IMR-90 (cell line): ENCODE data around the gene ERCC5. TPM values are rescaled to one million over a fixed set of nuclear protein-coding genes. Genes with fewer than 3 reads are reported as not detected.

ENCODE experiments used
- ATAC-seq: fragments of 200-7000 bp; cut with Tn5 transposase; 2 replicates; pipeline ENCODE4 v1.9.1; 2020; ENCODE audit warnings: low read depth, mild to moderate bottlenecking, moderate library complexity
- BruUV-seq: library from RNA; stranded (reverse); fragments of 400-500 nt; replicated peaks from 2 replicates; lab custom pipeline; 2021; lab: Mats Ljungman, UMichigan
- CTCF ChIA-PET: fragments of 300-600 bp; formaldehyde crosslinking; extraction: SDS; loops from one replicate; lab custom pipeline; 2021; ENCODE audit warnings: antibody characterized with exemption; lab: Yijun Ruan, JAX
- POLR2A ChIA-PET: fragments of 300-600 bp; sonication (Branson Sonifier 250); formaldehyde crosslinking; loops from one replicate; lab custom pipeline; 2022; ENCODE audit warnings: antibody characterized with exemption; ENCODE audit not compliant: unreplicated experiment; lab: Charles Lee
- DNase-seq: peaks from one replicate; pipeline ENCODE4 v3.0.0; 2013
- H2AFZ ChIP-seq: replicated peaks from 2 replicates; pipeline ENCODE3; 2013; ENCODE audit warnings: low read length, mild to moderate bottlenecking; ENCODE audit not compliant: poor library complexity
- H2AK5ac ChIP-seq: 2 replicates; pipeline ENCODE4 v1.6.1; 2013; ENCODE audit warnings: low read depth, low read length, inconsistent platforms
- H2AK9ac ChIP-seq: replicated peaks from 2 replicates; pipeline ENCODE3; 2013; ENCODE audit warnings: mild to moderate bottlenecking, low read depth, low read length, moderate library complexity; ENCODE audit not compliant: poor library complexity
- H2BK120ac ChIP-seq: 2 replicates; pipeline ENCODE4 v1.6.1; 2013; ENCODE audit warnings: low read depth, low read length, inconsistent platforms
- H2BK15ac ChIP-seq: 3 replicates; pipeline ENCODE4 v1.6.1; 2013; ENCODE audit warnings: low read depth, low read length, inconsistent platforms
- H2BK20ac ChIP-seq: 2 replicates; pipeline ENCODE4 v1.6.1; 2013; ENCODE audit warnings: low read depth, mild to moderate bottlenecking, inconsistent platforms, low read length, moderate library complexity
- H2BK5ac ChIP-seq: 2 replicates; pipeline ENCODE4 v1.6.1; 2013; ENCODE audit warnings: mild to moderate bottlenecking, low read depth, low read length, inconsistent platforms; ENCODE audit not compliant: poor library complexity, severe bottlenecking
- H3K14ac ChIP-seq: replicated peaks from 2 replicates; pipeline ENCODE4 v1.6.1; 2013; ENCODE audit warnings: low read depth, low read length, inconsistent platforms
- H3K18ac ChIP-seq: 2 replicates; pipeline ENCODE4 v1.6.1; 2013; ENCODE audit warnings: low read depth, low read length, control low read depth
- H3K23ac ChIP-seq: 2 replicates; pipeline ENCODE4 v1.6.1; 2013; ENCODE audit warnings: low read depth, low read length, inconsistent platforms
- H3K27ac ChIP-seq: 2 replicates; pipeline ENCODE4 v1.5.1; 2013; ENCODE audit warnings: mild to moderate bottlenecking, control low read depth, low read length; ENCODE audit not compliant: insufficient read depth
- H3K27me3 ChIP-seq: 2 replicates; pipeline ENCODE4 v1.6.1; 2013; ENCODE audit warnings: low read length; ENCODE audit not compliant: control insufficient read depth, insufficient read depth
- H3K36me3 ChIP-seq: 2 replicates; pipeline ENCODE4 v1.6.1; 2013; ENCODE audit warnings: low read length, mixed read lengths; ENCODE audit not compliant: control insufficient read depth, insufficient read depth
- H3K4ac ChIP-seq: 2 replicates; pipeline ENCODE4 v1.6.1; 2013; ENCODE audit warnings: low read depth, low read length, inconsistent platforms
- H3K4me1 ChIP-seq: 2 replicates; pipeline ENCODE4 v1.6.1; 2013; ENCODE audit warnings: low read length, mixed read lengths; ENCODE audit not compliant: control insufficient read depth, insufficient read depth
- H3K4me2 ChIP-seq: 2 replicates; pipeline ENCODE4 v1.6.1; 2013; ENCODE audit warnings: low read depth, mild to moderate bottlenecking, control low read depth, low read length, moderate library complexity
- H3K4me3 ChIP-seq: 2 replicates; pipeline ENCODE4 v1.5.1; 2013; ENCODE audit warnings: low read depth, mild to moderate bottlenecking, control low read depth, low read length, moderate library complexity; ENCODE audit not compliant: insufficient read depth
- H3K56ac ChIP-seq: 2 replicates; pipeline ENCODE4 v1.6.1; 2013; ENCODE audit warnings: low read length, inconsistent platforms; ENCODE audit not compliant: insufficient read depth; ENCODE audit errors: extremely low read depth
- H3K79me1 ChIP-seq, 2 experiments: 2 replicates each; pipeline ENCODE4 v1.6.1; 2013; ENCODE audit warnings: low read length in 2 of 2, inconsistent platforms in 1 of 2, low read depth in 1 of 2
- H3K9ac ChIP-seq: 2 replicates; pipeline ENCODE4 v1.6.1; 2013; ENCODE audit warnings: low read depth, low read length, control low read depth
- H3K9me1 ChIP-seq: 2 replicates; pipeline ENCODE4 v1.6.1; 2013; ENCODE audit warnings: low read length, inconsistent platforms; ENCODE audit not compliant: insufficient read depth
- H3K9me3 ChIP-seq: 2 replicates; pipeline ENCODE4 v1.6.1; 2013; ENCODE audit warnings: low read length; ENCODE audit not compliant: control insufficient read depth, insufficient read depth
- H4K20me1 ChIP-seq: 2 replicates; pipeline ENCODE4 v1.6.1; 2013; ENCODE audit warnings: low read length, inconsistent platforms; ENCODE audit not compliant: insufficient read depth
- H4K5ac ChIP-seq: 2 replicates; pipeline ENCODE4 v1.6.1; 2013; ENCODE audit warnings: mild to moderate bottlenecking, low read depth, low read length, control low read depth
- H4K8ac ChIP-seq, 2 experiments: 2 replicates each; pipeline ENCODE4 v1.6.1; 2013; ENCODE audit warnings: low read depth in 2 of 2, low read length in 2 of 2, control low read depth in 1 of 2, inconsistent platforms in 1 of 2
- H4K91ac ChIP-seq: 2 replicates; pipeline ENCODE4 v1.6.1; 2013; ENCODE audit warnings: low read depth, low read length, inconsistent platforms; ENCODE audit not compliant: insufficient read depth
- ELK1 ChIP-seq: fragments of 150-350 bp; IDR thresholded peaks from 2 replicates; pipeline ENCODE4 v1.6.1; 2016; ENCODE audit warnings: low read depth, mild to moderate bottlenecking, low read length, moderate library complexity, borderline replicate concordance
- FOS ChIP-seq: fragments of 150-350 bp; IDR thresholded peaks from 2 replicates; pipeline ENCODE4 v1.6.1; 2016; ENCODE audit warnings: low read depth, low read length
- MXI1 ChIP-seq: IDR thresholded peaks from 2 replicates; pipeline ENCODE4 v1.6.1; 2012; ENCODE audit warnings: low read depth, mild to moderate bottlenecking, low read length, moderate library complexity, borderline replicate concordance
- NFE2L2 ChIP-seq: fragments of 150-350 bp; IDR thresholded peaks from 2 replicates; pipeline ENCODE4 v1.6.1; 2016; ENCODE audit warnings: low read depth, mild to moderate bottlenecking, low read length
- POLR2A ChIP-seq: IDR thresholded peaks from 2 replicates; pipeline ENCODE4 v1.6.1; 2012; ENCODE audit warnings: mild to moderate bottlenecking, low read depth, low read length
- USF2 ChIP-seq: fragments of 150-350 bp; IDR thresholded peaks from 2 replicates; pipeline ENCODE4 v1.6.1; 2017; ENCODE audit warnings: mild to moderate bottlenecking, antibody characterized with exemption, low read length, low read depth
- WGBS, 2 experiments: methylation state at CpG; one replicate each; pipeline versions ENCODE4 v1.1.5 to v1.1.7; 2013; ENCODE audit warnings: missing lambda C conversion rate in 2 of 2; ENCODE audit not compliant: insufficient read length in 1 of 2; ENCODE audit errors: extremely low coverage in 2 of 2; 5-methylcytosine and 5-hydroxymethylcytosine counted together
- dilution Hi-C: fragments of 300-500 bp; cut with HindIII; formaldehyde crosslinking; loops from one replicate; pipeline ENCODE4 v1.14.3; 2018; ENCODE audit warnings: low sequenced_read_pairs; ENCODE audit not compliant: unreplicated experiment
- in situ Hi-C: fragments of 300-500 bp; cut with MboI; formaldehyde crosslinking; loops from 3 replicates; pipeline ENCODE4 v1.14.3; 2019; ENCODE audit warnings: low sequenced_read_pairs, inconsistent platforms, mixed read lengths
- intact Hi-C: fragments of 100-400 bp; cut with micrococcal nuclease; formaldehyde crosslinking; loops from 2 replicates; pipeline ENCODE4 v1.10.0; 2022
- polyA plus RNA-seq, 3 experiments: library from polyadenylated mRNA; depleted of rRNA; stranded (reverse); fragments of >200 nt; gene quantifications; 2 replicates each; pipeline ENCODE4 v1.2.3, GENCODE V29; 2012; ENCODE audit warnings: low replicate concordance in 1 of 3
- total RNA-seq: library from RNA; depleted of rRNA; stranded (reverse); fragments of >200 nt; gene quantifications from 2 replicates; pipeline ENCODE4 v1.2.3, GENCODE V29; 2012

Gene ERCC5
- total and polyA plus RNA-seq, 2 of the 4 experiments (the other 2 are of a cell fraction) = 29.7 to 34.4 TPM

GRCh38 chr13:102798581-102799425, 47.0 kb upstream of the ERCC5 start, which contains the start of the genes BIVM and POGLUT2:
Gene BIVM (plus strand): TSS chr13:102799119. CDS start chr13:102807268, 8,149 bp downstream.
Gene POGLUT2 (minus strand): TSS chr13:102798976. CDS start chr13:102798670, 306 bp downstream.
- POLR2A ChIA-PET = no interaction called here
- Histone ChIP-seq H3K27me3 (no peaks in the 10 kb centered on the region), H2AK5ac (0 out of 2 replicates have a peak within 1 kb of the TSS, but pooled peaks have one; percentile 39), H3K56ac (peak within 1 kb of the TSS; percentile 73), H3K79me1 (peaks cover 27 to 38% of the 10 kb centered on the region in 2 experiments), H4K5ac (peak within 1 kb of the TSS; percentile 86), H2BK5ac (peak within 1 kb of the TSS; percentile 77), H3K9me1 (0 out of 2 replicates have a peak, but pooled peaks cover 6% of the 10 kb centered on the region), H2AK9ac (peak within 1 kb of the TSS; percentile 98), H2BK15ac (peak within 1 kb of the TSS; percentile 60; the same call in 1 of the 3 replicates), H3K18ac (peak within 1 kb of the TSS; percentile 26; the same call in 1 of the 2 replicates), H3K14ac (peak within 1 kb of the TSS; percentile 88), H3K23ac (peak within 1 kb of the TSS; percentile 94), H3K27ac (peak within 1 kb of the TSS; percentile 68), H3K4me1 (0 out of 2 replicates have a peak, but pooled peaks cover 3% of the 10 kb centered on the region), H4K8ac (peak within 1 kb of the TSS; percentile 51 to 92), H3K36me3 (0 out of 2 replicates have a peak, but pooled peaks cover 1% of the 10 kb centered on the region), H3K9ac (peak within 1 kb of the TSS; percentile 77), H2BK120ac (peak within 1 kb of the TSS; percentile 52), H3K9me3 (no peaks in the 10 kb centered on the region), H3K4ac (peak within 1 kb of the TSS; percentile 91), H2BK20ac (no peak within 1 kb of the TSS), H3K4me2 (peak within 1 kb of the TSS; percentile 93), H4K20me1 (no peaks in the 10 kb centered on the region), H2AFZ (peak within 1 kb of the TSS; percentile 100), H4K91ac (peak within 1 kb of the TSS; percentile 83), H3K4me3 (peak within 1 kb of the TSS; percentile 84)
- intact Hi-C loops = no loop called here
- in situ Hi-C loops = no loop called here
- dilution Hi-C loops = no loop called here
- ATAC-seq (peak; percentile 90), DNase-seq (peak; percentile 91)
- TF ChIP-seq USF2 (peak; percentile 83), NFE2L2 (no peak), POLR2A (no peak), FOS (peak; percentile 27; the same call in 1 of the 2 replicates), MXI1 (0 out of 2 replicates have a peak, but pooled peaks have one; percentile 38), ELK1 (no peak)
- CTCF ChIA-PET = interaction anchor here (1.2 to 1.4 kb wide), 2 partner anchors 14 to 47 kb away, joined by 6 read pairs; partner anchors contain the start of gene ERCC5
- BruUV-seq = no TSS peak
- WGBS, 2 experiments = 0% methylated on average over 28 of the region's 72 CpGs; no CpG with 5 or more reads in 1 of the 2 experiments
